HepG2 (cell line): ENCODE results near the gene SVBP. TPM values are rescaled to one million over a fixed set of nuclear protein-coding genes. Genes with fewer than 3 reads are reported as not detected.

Source experiments
- CEBPZ ChIP-seq: IDR thresholded peaks from 2 replicates; pipeline ENCODE4 v1.6.1; 2012; ENCODE audit warnings: low read length, improper control_type of control experiment
- CREBL2 ChIP-seq: sonication (generic); formaldehyde crosslinking; IDR thresholded peaks from 2 replicates; pipeline ENCODE4 v1.8.1; 2023; ENCODE audit warnings: missing genetic modification reagents, mild to moderate bottlenecking, borderline replicate concordance
- ETS1 ChIP-seq: sonication (generic); formaldehyde crosslinking; IDR thresholded peaks from 2 replicates; pipeline ENCODE4 v1.4.0; 2020; ENCODE audit warnings: missing genetic modification reagents
- HMGXB3 ChIP-seq: sonication (generic); formaldehyde crosslinking; IDR thresholded peaks from 2 replicates; pipeline ENCODE4 v1.4.0; 2020; ENCODE audit warnings: missing genetic modification reagents, borderline replicate concordance
- IRF9 ChIP-seq: sonication (generic); formaldehyde crosslinking; IDR thresholded peaks from 2 replicates; pipeline ENCODE4 v1.8.0; 2022; ENCODE audit warnings: missing genetic modification reagents, mild to moderate bottlenecking, borderline replicate concordance
- NR2C2 ChIP-seq: sonication (generic); formaldehyde crosslinking; IDR thresholded peaks from 2 replicates; pipeline ENCODE4 v1.4.0; 2020; ENCODE audit warnings: missing genetic modification reagents, mild to moderate bottlenecking, moderate library complexity, borderline replicate concordance
- SMAD3 ChIP-seq: sonication (generic); formaldehyde crosslinking; IDR thresholded peaks from 2 replicates; pipeline ENCODE4 v1.4.0; 2020; ENCODE audit warnings: missing genetic modification reagents
- STAT5B ChIP-seq: sonication (generic); formaldehyde crosslinking; IDR thresholded peaks from 2 replicates; pipeline ENCODE4 v1.4.0; 2020; ENCODE audit warnings: missing genetic modification reagents
- THAP11 ChIP-seq: IDR thresholded peaks from 2 replicates; pipeline ENCODE4 v1.6.1; 2016; ENCODE audit warnings: missing biosample characterization, missing genetic modification reagents
- THAP7 ChIP-seq: sonication (generic); formaldehyde crosslinking; IDR thresholded peaks from 2 replicates; pipeline ENCODE4 v1.8.1; 2023; ENCODE audit warnings: mild to moderate bottlenecking, missing genetic modification reagents
- ZBTB7B ChIP-seq: sonication (generic); formaldehyde crosslinking; IDR thresholded peaks from 2 replicates; pipeline ENCODE4 v1.4.0; 2020; ENCODE audit warnings: missing genetic modification reagents
- ZNF253 ChIP-seq: sonication (generic); formaldehyde crosslinking; IDR thresholded peaks from 2 replicates; pipeline ENCODE4 v1.8.0; 2022; ENCODE audit warnings: mild to moderate bottlenecking, missing genetic modification reagents, borderline replicate concordance
- ZNF549 ChIP-seq: sonication (generic); formaldehyde crosslinking; IDR thresholded peaks from 2 replicates; pipeline ENCODE4 v1.5.0; 2020; ENCODE audit warnings: missing genetic modification reagents
- ZNF766 ChIP-seq: sonication (generic); formaldehyde crosslinking; IDR thresholded peaks from 2 replicates; pipeline ENCODE4 v1.5.0; 2020; ENCODE audit warnings: missing genetic modification reagents, borderline replicate concordance
- ZNF777 ChIP-seq: sonication (generic); formaldehyde crosslinking; IDR thresholded peaks from 2 replicates; pipeline ENCODE4 v1.4.0; 2020; ENCODE audit warnings: missing genetic modification reagents
- ZNF839 ChIP-seq: sonication (generic); formaldehyde crosslinking; IDR thresholded peaks from 2 replicates; pipeline ENCODE4 v1.4.0; 2020; ENCODE audit warnings: missing genetic modification reagents, mild to moderate bottlenecking, borderline replicate concordance
- polyA plus RNA-seq, 8 experiments: library from polyadenylated mRNA; depleted of rRNA in 3 of 8; stranded (reverse) in 7 of 8; unstranded in 1 of 8; fragments of >200 nt; fragmentation: Illumina TruSeq in 4 of 8; extraction: Trizol in 4 of 8; gene quantifications; 2 replicates each; pipeline versions ENCODE4 v1.2.1 to v1.2.3, GENCODE V29; 2011 to 2016; ENCODE audit warnings: low read depth in 4 of 8, missing spikeins in 1 of 8, mixed read lengths in 1 of 8; ENCODE audit not compliant: insufficient read depth in 1 of 8
- total RNA-seq, 5 experiments: library from RNA; depleted of rRNA; stranded (reverse); fragments of >200 nt; fragmentation: Illumina TruSeq; extraction: Trizol; gene quantifications; 2 replicates each; pipeline ENCODE4 v1.2.3, GENCODE V29; 2016; ENCODE audit warnings: low read depth in 1 of 5

SVBP gene
- total and polyA plus RNA-seq, 2 of the 13 experiments (the other 11 are each of a cell fraction or from before 2014, with no cell fraction given): 28.8 to 48.2 TPM

- no peak for TF ChIP-seq THAP7 (CRISPR knock-in tag)
- peak; percentile 86 for TF ChIP-seq NR2C2 (CRISPR knock-in tag)
- peak; percentile 33; the same call in 1 of the 2 replicates for TF ChIP-seq SMAD3
- no peak for TF ChIP-seq ETS1 (CRISPR knock-in tag)
- TF ChIP-seq STAT5B (CRISPR knock-in tag): no peak
- 0 out of 2 replicates have a peak, but pooled peaks have one; percentile 66 for TF ChIP-seq CREBL2
- TF ChIP-seq ZNF253 (CRISPR knock-in tag): 0 out of 2 replicates have a peak, but pooled peaks have one; percentile 26
- TF ChIP-seq CEBPZ: peak; percentile 66
- no peak; the same call in 1 of the 2 replicates for TF ChIP-seq HMGXB3 (CRISPR knock-in tag)
- TF ChIP-seq ZNF766: 0 out of 2 replicates have a peak, but pooled peaks have one; percentile 38
- no peak for TF ChIP-seq ZNF549 (CRISPR knock-in tag)
- no peak for TF ChIP-seq ZNF839 (CRISPR knock-in tag)
- peak; percentile 99 for TF ChIP-seq THAP11 (CRISPR knock-in tag)
- TF ChIP-seq IRF9 (CRISPR knock-in tag): peak; percentile 48; the same call in 1 of the 2 replicates
- TF ChIP-seq ZBTB7B (CRISPR knock-in tag): peak; percentile 70; the same call in 1 of the 2 replicates
- TF ChIP-seq ZNF777 (CRISPR knock-in tag): 0 out of 2 replicates have a peak, but pooled peaks have one; percentile 61
These were observed 29.3 kb upstream of the SVBP start, which contains the start of gene ZNF691 (continued) for GRCh38 chr1:42846257-42847110.
